GM12874 (cell line): ENCODE measurements around the gene ADGRL3.

Experiments
- CTCF ChIP-seq: IDR thresholded peaks from 2 replicates; pipeline ENCODE4 v1.5.1; 2011; ENCODE audit warnings: low read depth, mild to moderate bottlenecking, control low read depth, low read length, moderate library complexity; ENCODE audit not compliant: insufficient read depth

The ADGRL3 gene

GRCh38 chr4:61782133-61782532 is 582.0 kb downstream of the ADGRL3 start:
- no peak for TF ChIP-seq CTCF

GRCh38 chr4:61783050-61783449 is 582.9 kb downstream of the ADGRL3 start:
- no peak for TF ChIP-seq CTCF

- TF ChIP-seq CTCF: no peak
Observed at GRCh38 chr4:61785761-61786160, 585.6 kb downstream of the ADGRL3 start.

- no peak for TF ChIP-seq CTCF
Observed at GRCh38 chr4:61786211-61786610, 586.1 kb downstream of the ADGRL3 start.

- TF ChIP-seq CTCF: no peak
Observed at GRCh38 chr4:61795998-61796397, 595.9 kb downstream of the ADGRL3 start.

GRCh38 chr4:61799794-61800193 is 599.7 kb downstream of the ADGRL3 start:
- TF ChIP-seq CTCF: no peak

- no peak for TF ChIP-seq CTCF
Observed at GRCh38 chr4:61805227-61805626, 605.1 kb downstream of the ADGRL3 start.

- TF ChIP-seq CTCF: no peak
Observed at GRCh38 chr4:61805979-61806378, 605.9 kb downstream of the ADGRL3 start.
